SU-DHL-6 (cell line): ENCODE data around the gene B4GALNT4.

Source experiments
- EZH2phosphoT487 ChIP-seq: fragments of 200-600 bp; sonication (generic), shearing (Covaris generic); conservative IDR thresholded peaks from 2 replicates; pipeline ENCODE4 v1.6.1; 2018; ENCODE audit warnings: mild to moderate bottlenecking, antibody characterized with exemption, low read length, moderate library complexity, mixed read lengths
- TF ChIP-seq, protein P1 (sequence below): fragments of 200-600 bp; sonication (generic); IDR thresholded peaks from one replicate; pipeline ENCODE4 v1.5.1; 2017; ENCODE audit warnings: antibody characterized with exemption, mild to moderate bottlenecking, low read length, moderate library complexity; ENCODE audit not compliant: insufficient read depth, poor library complexity, severe bottlenecking

DNA sequence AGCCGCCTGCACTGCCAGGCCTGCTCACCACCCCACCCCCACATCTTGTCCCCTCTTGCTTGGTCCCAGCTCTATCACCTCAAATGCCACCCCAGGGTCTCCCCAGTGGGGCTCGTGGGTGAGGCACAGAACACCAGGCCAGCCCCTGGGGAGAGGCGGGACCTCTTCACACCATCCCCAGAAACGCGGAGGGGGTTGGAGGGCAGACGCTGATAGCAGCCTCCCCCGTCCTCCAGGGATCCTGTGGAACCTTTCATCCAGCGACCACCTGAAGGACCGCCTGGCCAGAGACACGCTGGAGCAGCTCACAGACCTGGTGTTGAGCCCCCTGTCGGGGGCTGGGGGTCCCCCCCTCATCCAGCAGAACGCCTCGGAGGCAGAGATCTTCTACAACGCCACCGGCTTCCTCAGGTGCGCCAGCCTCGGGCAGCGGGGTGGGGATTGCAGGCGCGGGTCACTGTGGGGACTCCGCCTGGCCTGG is 30.5 kb downstream of the B4GALNT4 start:
- TF ChIP-seq, protein P1, sequence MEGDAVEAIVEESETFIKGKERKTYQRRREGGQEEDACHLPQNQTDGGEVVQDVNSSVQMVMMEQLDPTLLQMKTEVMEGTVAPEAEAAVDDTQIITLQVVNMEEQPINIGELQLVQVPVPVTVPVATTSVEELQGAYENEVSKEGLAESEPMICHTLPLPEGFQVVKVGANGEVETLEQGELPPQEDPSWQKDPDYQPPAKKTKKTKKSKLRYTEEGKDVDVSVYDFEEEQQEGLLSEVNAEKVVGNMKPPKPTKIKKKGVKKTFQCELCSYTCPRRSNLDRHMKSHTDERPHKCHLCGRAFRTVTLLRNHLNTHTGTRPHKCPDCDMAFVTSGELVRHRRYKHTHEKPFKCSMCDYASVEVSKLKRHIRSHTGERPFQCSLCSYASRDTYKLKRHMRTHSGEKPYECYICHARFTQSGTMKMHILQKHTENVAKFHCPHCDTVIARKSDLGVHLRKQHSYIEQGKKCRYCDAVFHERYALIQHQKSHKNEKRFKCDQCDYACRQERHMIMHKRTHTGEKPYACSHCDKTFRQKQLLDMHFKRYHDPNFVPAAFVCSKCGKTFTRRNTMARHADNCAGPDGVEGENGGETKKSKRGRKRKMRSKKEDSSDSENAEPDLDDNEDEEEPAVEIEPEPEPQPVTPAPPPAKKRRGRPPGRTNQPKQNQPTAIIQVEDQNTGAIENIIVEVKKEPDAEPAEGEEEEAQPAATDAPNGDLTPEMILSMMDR = no peak
- TF ChIP-seq EZH2phosphoT487 = no peak
